HG03460 (cell line): Measurements from ENCODE around the gene PPP1R9A.

Experiments used
- ATAC-seq: cut with Tn5 transposase; IDR thresholded peaks from one replicate; pipeline ENCODE4 v1.9.1; 2021; ENCODE audit not compliant: unreplicated experiment

Gene PPP1R9A

DNA sequence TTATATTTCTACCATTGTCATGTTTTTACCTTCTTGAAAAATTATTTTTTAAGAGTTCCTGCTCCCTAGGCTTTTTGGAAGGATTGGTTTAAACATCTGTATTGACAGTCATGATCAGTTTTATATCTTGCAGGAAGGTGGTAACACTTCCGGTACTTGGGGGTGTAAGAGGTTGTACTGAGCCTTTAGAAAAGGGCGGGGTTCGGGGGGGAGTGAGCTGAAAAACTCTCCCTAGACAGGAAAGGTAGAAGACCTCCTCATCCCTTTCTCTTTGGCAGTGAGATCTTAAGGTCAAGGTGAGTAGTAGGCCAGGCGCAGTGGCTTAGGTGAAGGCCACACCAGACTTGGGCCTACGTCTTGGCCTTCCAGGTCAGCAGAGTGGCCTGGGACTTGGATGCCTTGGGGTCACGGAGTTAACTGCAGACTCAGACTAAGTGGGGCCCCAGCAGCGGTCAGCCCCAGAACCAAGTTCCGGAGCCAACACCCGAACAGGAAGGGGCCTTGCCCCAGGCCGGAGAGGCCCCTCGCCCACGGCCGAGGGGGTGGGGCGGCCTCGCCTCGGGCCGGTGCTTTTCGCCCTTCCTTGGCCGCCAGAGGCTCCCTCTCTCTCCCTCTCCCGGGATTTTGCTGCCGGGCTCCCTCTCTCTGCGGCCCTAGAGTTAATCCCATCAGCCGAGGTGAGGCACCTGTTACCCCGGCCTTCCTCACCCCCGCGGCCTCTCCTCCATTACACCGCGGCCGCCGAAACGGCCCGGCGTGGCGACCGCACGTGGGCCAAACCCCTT, at the start of gene PPP1R9A:
TSS of gene PPP1R9A (plus strand) at position 569 of the 785 bp plus-strand sequence. CDS start 2,520 bp downstream, outside the sequence.
- no peak for ATAC-seq

DNA sequence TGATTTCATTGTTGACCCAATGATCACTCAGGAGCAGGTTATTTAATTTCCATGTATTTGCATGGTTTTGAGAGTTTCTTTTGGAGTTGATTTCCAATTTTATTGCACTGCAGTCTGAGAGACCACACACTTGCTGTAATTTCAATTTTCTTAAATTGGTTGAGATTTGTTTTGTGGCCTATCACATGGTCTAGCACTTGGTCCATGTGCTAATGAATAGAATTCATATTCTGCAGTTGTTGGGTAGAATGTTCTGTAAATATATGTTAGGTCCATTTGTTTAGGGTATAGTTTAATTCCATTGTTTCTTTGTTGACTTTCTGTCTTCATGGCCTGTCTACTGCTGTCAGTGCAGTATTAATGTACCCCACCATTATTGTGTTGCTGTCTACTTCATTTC, 36.3 kb upstream of the PPP1R9A start:
- no peak for ATAC-seq

DNA sequence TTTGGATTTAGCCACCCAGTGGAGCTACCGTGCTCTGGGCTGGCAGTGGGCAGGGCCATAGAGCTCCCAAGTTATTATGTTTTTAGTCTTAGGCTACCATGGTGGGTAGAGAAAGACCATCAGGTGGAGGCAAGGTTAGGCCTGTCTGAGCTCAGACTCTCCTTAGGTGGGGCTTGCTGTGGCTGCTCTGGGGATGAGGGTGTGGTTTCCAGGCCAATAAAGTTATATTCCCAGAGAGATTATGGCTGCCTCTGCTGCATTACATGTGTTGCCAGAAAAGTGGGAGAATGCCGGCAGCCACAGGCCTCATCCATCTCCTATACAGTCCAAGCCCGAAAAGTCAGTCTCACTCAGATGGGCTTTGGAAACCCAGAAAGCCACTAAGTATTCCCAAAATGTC, 34.2 kb upstream of the PPP1R9A start:
- ATAC-seq: no peak

DNA sequence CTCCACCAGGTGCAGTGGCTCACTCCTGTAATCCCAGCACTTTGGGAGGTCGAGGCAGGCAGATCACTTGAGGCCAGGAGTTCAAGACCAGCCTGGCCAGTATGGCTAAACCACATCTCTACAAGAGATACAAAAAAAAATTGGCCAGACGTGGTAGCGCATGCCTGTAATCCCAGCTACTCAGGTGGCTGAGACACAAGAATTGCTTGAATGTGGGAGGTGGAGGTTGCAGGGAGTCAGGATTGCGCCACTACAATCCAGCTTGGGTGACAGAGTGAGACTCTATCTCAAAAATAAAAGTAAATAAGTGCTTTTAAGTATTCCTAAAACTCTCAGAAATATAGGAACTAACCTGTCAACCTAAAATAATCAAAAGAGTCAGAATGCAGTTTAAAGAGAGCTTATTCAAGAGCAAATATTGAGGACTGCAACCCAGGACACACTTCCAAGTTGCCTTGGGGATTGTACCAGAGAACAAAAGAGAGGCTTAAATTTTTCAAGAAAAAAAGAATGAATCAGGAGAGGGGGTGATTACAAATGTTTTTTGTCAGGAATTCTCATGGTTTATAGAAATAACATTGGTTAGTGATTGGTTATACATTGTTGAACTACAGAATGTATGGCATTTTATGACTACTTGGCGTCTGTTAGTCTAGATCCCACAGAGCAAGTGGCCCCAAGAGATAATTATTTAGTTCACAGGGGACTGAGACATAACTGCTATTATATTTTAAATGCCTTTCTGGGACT, 33.2 kb upstream of the PPP1R9A start:
- no peak for ATAC-seq

GRCh38 chr7:94875201-94875600, 32.2 kb upstream of the PPP1R9A start:
- ATAC-seq: no peak

DNA sequence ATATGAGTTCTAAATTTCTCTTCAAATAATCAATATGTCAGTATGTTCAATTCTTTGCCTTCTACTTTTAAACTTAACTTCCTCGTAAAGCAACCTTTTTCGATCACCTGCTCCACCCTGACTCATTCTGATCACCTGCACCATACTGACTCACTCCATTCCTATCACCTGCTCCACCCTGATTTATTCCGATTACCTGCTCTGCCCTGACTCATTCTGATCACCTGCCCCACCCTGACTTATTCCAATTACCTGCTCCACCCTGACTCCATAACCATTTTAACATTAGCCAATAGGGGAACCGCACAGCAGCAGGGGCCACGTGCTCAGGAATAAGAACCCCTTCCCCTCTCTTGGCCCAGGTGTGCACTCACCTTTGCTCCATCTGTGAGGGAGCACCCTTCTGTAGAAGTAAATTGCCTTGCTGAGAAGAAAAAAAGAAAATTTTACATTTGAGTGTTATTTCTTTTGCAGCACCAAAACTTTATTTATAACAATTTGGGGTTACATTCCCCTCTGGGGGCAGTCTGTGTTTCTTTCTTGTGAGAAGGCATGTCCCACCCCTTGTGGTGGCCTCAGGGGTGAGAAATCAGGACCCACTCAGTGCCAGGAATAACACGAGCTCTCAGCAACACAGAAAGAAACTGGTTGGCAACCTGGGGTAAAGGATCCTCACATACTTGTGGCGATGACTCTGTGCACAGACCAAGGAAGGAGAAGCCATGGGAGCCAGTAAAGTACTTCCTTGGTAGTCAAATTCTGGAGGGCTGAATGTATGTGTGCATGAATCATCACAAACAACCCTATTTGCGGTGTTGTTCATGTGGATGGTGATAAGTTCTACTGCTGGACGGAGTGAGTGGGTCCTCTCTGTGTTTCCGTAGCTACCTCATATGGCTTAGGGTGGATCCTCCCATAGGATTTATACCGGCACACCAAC, 29.4 kb upstream of the PPP1R9A start:
- no peak for ATAC-seq

DNA sequence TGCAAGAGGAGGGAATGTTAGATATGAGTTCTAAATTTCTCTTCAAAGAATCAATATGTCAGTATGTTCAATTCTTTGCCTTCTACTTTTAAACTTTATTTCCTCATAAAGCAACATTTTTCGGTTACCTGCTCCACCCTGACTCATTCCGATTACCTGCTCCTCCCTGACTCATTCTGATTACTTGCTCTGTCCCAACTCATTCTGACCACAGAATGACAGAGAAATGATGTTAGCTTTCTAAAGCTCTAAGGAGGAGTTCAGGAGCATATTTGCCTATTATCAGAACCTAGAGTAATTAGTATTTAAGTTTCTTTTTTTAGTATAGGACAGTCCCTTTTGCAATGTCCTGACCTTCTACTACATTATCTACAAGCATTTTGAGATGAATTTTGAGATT, 24.5 kb upstream of the PPP1R9A start:
- no peak for ATAC-seq

- ATAC-seq: no peak
Measured at GRCh38 chr7:94883616-94884015, 23.8 kb upstream of the PPP1R9A start.

DNA sequence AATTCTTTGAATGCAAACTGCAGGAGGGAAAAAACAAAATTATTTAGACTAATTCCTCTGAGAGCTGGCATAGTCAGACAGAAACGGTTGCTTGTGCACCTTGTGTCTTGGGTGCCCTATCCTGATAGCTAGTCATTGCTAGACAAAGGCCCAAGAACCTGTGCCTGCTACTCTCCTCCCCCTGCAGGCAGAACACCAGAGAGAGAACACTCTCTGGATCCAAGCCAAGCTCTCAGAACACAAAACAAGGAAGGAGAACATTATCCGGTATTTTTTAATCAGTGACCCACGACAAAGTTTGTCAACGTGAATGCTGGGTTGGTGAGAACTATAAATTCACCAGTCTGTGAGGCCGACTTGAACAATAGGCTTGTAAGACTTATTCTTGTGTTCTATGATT, 18.8 kb upstream of the PPP1R9A start:
- ATAC-seq: no peak

DNA sequence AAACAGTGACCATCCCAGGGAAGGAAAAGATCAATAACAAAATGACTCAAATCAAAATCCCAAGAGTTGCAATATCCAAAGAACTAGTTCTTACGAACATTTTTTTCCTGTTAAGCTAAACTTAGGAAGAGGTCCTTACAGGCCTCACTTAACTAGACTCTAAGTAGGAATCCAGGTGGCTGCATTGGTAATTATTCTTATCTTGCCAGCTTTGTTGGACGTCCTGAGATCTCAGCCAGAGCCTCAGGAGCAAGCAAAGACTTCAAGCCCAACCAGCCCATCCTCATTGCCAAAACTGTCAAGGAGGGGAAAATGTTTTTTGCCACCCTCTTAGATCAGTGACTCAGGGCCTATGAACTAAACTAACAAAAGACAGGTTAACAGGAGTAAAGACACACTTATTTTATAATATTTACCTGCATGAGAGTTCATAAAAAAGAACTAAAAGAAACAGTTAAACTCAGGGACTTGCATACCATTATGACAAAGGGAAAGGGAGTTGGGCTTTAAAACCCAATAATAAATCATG, 18.3 kb upstream of the PPP1R9A start:
- no peak for ATAC-seq

- no peak for ATAC-seq
Measured at GRCh38 chr7:94890216-94890615, 17.2 kb upstream of the PPP1R9A start.

DNA sequence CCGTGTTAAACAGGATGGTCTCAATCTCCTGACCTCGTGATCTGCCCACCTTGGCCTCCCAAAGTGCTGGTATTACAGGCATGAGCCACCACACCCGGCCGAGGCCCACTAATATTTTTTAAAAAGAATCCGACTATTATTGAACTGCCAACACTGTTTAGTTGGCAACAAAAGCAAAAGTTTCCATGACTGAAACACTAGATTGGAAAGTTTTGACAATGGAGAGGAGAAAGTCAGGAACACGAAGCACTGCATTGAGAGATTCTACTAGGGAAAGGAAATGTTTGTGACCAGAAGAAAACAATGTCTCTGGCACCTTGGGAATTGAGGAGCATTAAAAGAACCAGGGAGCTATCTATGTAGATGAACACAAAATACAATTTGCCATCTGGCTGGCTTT, 13.7 kb upstream of the PPP1R9A start:
- ATAC-seq: no peak

DNA sequence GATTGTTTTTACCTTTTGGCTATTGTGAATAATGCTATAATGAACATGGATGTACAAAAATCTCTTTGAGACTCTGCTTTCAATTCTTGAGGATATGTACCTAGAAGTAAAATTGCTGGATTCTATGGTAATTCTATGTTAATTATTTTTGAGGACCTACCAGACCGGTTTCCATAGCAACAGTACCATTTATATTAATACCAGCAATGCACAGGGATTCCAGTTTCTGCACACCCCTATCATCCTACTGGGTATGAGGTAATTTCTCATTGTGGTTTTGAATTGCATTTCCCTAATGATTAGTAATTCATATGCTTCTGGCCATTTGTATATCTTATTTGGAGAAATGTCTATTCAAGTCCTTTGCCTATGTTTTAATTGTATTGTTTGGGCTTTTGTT, 9.9 kb upstream of the PPP1R9A start:
- no peak for ATAC-seq

GRCh38 chr7:94898340-94898739, 9.1 kb upstream of the PPP1R9A start:
- no peak for ATAC-seq

DNA sequence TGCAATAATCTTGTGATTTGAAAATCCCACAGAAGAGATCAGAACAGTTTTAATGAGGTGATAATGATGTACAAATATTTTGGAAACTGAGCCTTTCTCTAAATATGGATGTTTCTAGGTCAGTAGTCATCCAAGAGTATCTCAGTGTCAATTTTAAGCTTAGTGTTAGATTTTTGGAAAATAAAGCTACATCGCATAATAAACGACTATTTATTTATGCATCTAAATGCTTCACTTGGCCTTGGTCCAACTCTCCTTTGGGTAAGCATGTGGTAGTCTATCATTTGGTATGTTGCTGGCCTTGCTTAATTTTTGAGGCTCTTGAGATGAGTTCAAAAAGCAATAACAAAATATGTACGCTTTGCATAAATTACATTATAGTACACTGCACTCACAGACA, 5.4 kb upstream of the PPP1R9A start:
- no peak for ATAC-seq

DNA sequence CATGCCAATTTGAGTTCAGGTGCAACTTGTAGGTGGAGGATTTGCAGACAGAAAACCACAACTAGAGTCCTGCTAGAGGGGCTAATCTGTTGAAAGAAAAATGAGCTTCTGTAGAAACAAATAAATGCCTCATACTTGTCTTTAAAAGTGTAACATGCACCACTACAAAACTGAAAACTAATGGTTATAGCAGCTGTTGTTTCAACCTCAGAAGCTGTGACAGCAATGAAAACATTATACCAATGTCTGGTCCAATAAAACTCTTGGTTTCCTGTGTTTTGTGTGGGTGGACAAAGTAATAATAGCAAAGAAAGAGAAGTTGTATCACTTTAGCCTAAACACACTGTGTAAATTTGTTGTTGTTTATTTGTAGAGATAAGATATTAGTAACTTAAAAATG, 3.4 kb upstream of the PPP1R9A start:
- no peak for ATAC-seq

GRCh38 chr7:94904982-94905381, 2.4 kb upstream of the PPP1R9A start:
- no peak for ATAC-seq

GRCh38 chr7:94906065-94906851, 1.1 kb upstream of the PPP1R9A start:
- no peak for ATAC-seq

DNA sequence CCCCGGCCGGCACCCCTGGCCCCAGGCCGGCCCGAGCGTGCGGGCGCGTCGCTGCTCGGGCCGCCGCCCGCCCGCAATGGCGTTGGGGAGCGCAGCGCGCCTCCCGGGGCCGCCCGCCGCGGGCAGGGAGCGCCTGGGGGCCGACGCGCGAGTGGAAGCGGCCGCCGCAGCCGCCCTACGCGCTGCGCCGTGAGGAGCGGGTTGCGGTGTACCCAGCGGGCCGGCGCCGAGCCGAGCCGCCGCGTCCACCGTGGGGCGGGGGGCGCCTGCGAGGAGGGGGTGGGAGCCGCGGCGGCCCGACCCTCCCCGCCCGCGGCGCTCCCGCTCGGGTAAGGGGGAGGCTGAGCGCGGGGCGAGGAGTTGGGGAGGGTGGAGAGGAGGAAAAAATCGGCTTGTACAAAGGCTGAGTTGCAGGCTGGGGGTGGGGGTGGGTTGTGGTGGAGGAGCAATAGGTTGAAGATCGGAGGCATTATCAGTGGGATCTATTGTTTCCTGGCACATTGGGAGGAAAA, 473 bp downstream of the PPP1R9A start:
- ATAC-seq: no peak
